HG03280 (cell line): Measurements from ENCODE around the gene UGT1A7.

Experiments used
- ATAC-seq: cut with Tn5 transposase; IDR thresholded peaks from one replicate; pipeline ENCODE4 v1.9.1; 2021; ENCODE audit warnings: mild to moderate bottlenecking, moderate library complexity; ENCODE audit not compliant: unreplicated experiment

Gene UGT1A7

GRCh38 chr2:233796254-233796653, 114.6 kb downstream of the UGT1A7 start:
- ATAC-seq = no peak

GRCh38 chr2:233798335-233799086, 116.8 kb downstream of the UGT1A7 start:
- no peak for ATAC-seq

GRCh38 chr2:233799087-233799665, 117.5 kb downstream of the UGT1A7 start:
- no peak for ATAC-seq

- no peak for ATAC-seq
Observed at GRCh38 chr2:233799716-233800115, 118.0 kb downstream of the UGT1A7 start.

- ATAC-seq = no peak
Observed at GRCh38 chr2:233800208-233800607, 118.5 kb downstream of the UGT1A7 start.

GRCh38 chr2:233801357-233802131, 119.8 kb downstream of the UGT1A7 start:
- no peak for ATAC-seq

- no peak for ATAC-seq
Observed at GRCh38 chr2:233802132-233802815, 120.6 kb downstream of the UGT1A7 start.

GRCh38 chr2:233803292-233803911, 121.7 kb downstream of the UGT1A7 start:
- no peak for ATAC-seq

GRCh38 chr2:233803994-233804393, 122.3 kb downstream of the UGT1A7 start:
- no peak for ATAC-seq

GRCh38 chr2:233807215-233807865, 125.6 kb downstream of the UGT1A7 start:
- no peak for ATAC-seq

- no peak for ATAC-seq
Observed at GRCh38 chr2:233807966-233808935, 126.5 kb downstream of the UGT1A7 start.

GRCh38 chr2:233810385-233810784, 128.7 kb downstream of the UGT1A7 start:
- no peak for ATAC-seq

- ATAC-seq = no peak
Observed at GRCh38 chr2:233811087-233811486, 129.4 kb downstream of the UGT1A7 start.

GRCh38 chr2:233811732-233812131, 130.0 kb downstream of the UGT1A7 start:
- no peak for ATAC-seq

- no peak for ATAC-seq
Observed at GRCh38 chr2:233813236-233814055, 131.7 kb downstream of the UGT1A7 start.

- ATAC-seq = no peak
Observed at GRCh38 chr2:233814056-233814835, 132.5 kb downstream of the UGT1A7 start.

- no peak for ATAC-seq
Observed at GRCh38 chr2:233815861-233816260, 134.2 kb downstream of the UGT1A7 start.

GRCh38 chr2:233816334-233816733, 134.6 kb downstream of the UGT1A7 start:
- ATAC-seq = no peak
